Colonic mucosa (tissue), 4 donors: ENCODE results near the gene UBE2E1. TPM values are rescaled to one million over a fixed set of nuclear protein-coding genes. Genes with fewer than 3 reads are reported as not detected.

Experiments
- DNase-seq: peaks from one replicate; pipeline ENCODE4 v3.0.0-alpha.2; 2020
- H3K27ac ChIP-seq: fragments of 200-600 bp; one replicate; pipeline ENCODE4 v1.8.0; 2021
- H3K27me3 ChIP-seq: fragments of 200-600 bp; one replicate; pipeline ENCODE4 v1.8.0; 2021
- H3K36me3 ChIP-seq: fragments of 200-600 bp; one replicate; pipeline ENCODE4 v1.8.0; 2021
- H3K4me1 ChIP-seq: fragments of 200-600 bp; one replicate; pipeline ENCODE4 v1.8.0; 2021; ENCODE audit warnings: mild to moderate bottlenecking
- H3K4me3 ChIP-seq: fragments of 200-600 bp; one replicate; pipeline ENCODE4 v1.8.0; 2021
- H3K9ac ChIP-seq, 2 donors: one replicate each; pipeline ENCODE4 v1.7.0; 2013; ENCODE audit warnings: control low read depth in 2 of 2, low read depth in 2 of 2, low read length in 2 of 2
- H3K9me3 ChIP-seq: fragments of 200-600 bp; one replicate; pipeline ENCODE4 v1.8.0; 2021
- CTCF ChIP-seq: fragments of 200-600 bp; IDR thresholded peaks from one replicate; pipeline ENCODE4 v1.8.0; 2022; ENCODE audit warnings: antibody characterized with exemption, mild to moderate bottlenecking
- intact Hi-C: fragments of 100-400 bp; cut with DNase I; formaldehyde crosslinking; loops from one replicate; pipeline ENCODE4 v1.14.1; 2022
- total RNA-seq, 2 donors: library from RNA; stranded (reverse); fragmentation: NEBNext Ultra II Directional in 1 of 2; extraction: Animal tissue kit (Norgen Biotek cat#: 25700) in 1 of 2; gene quantifications; one replicate each; pipeline ENCODE4 v1.2.1, GENCODE V29; 2021
- donor health status: healthy.
- donor health status: DM: no; HTN: no; CAD: no.
- donor health status: DM: no; HTN: no; CAD: no.

UBE2E1 gene
- total RNA-seq, 2 donors from 2014 or later, result 68.6 to 81.7 TPM

GRCh38 chr3:23795096-23795495, 10.7 kb upstream of the UBE2E1 start:
- intact Hi-C loops, result no loop called here
- Histone ChIP-seq H3K4me1 (no peaks in the 10 kb centered on the region), H3K27ac (no peak overlapping the region), H3K9ac (no peak overlapping the region), H3K4me3 (no peak overlapping the region), H3K27me3 (no peaks in the 10 kb centered on the region), H3K36me3 (no peaks in the 10 kb centered on the region), H3K9me3 (no peaks in the 10 kb centered on the region)
- TF ChIP-seq CTCF, result no peak
- DNase-seq, result no peak

GRCh38 chr3:23796518-23796917, 9.2 kb upstream of the UBE2E1 start:
- no peak for DNase-seq
- no peaks in the 10 kb centered on the region for H3K36me3 ChIP-seq
- no peak overlapping the region for H3K27ac ChIP-seq
- no peaks in the 10 kb centered on the region for H3K27me3 ChIP-seq
- no peak overlapping the region for H3K4me3 ChIP-seq
- TF ChIP-seq CTCF, result no peak
- no peaks in the 10 kb centered on the region for H3K4me1 ChIP-seq
- intact Hi-C loops, result no loop called here
- H3K9ac ChIP-seq, result no peak overlapping the region
- no peaks in the 10 kb centered on the region for H3K9me3 ChIP-seq

GRCh38 chr3:23797491-23797890, 8.3 kb upstream of the UBE2E1 start:
- no peaks in the 10 kb centered on the region for H3K27me3 ChIP-seq
- H3K9ac ChIP-seq, result no peak overlapping the region
- H3K36me3 ChIP-seq, result no peaks in the 10 kb centered on the region
- intact Hi-C loops, result no loop called here
- no peak for DNase-seq
- no peaks in the 10 kb centered on the region for H3K4me1 ChIP-seq
- H3K4me3 ChIP-seq, result no peak overlapping the region
- TF ChIP-seq CTCF, result no peak
- no peaks in the 10 kb centered on the region for H3K9me3 ChIP-seq
- no peak overlapping the region for H3K27ac ChIP-seq

GRCh38 chr3:23798456-23798855, 7.3 kb upstream of the UBE2E1 start:
- no peak for DNase-seq
- no peak overlapping the region for H3K4me3 ChIP-seq
- H3K36me3 ChIP-seq, result no peaks in the 10 kb centered on the region
- H3K4me1 ChIP-seq, result no peaks in the 10 kb centered on the region
- no peaks in the 10 kb centered on the region for H3K9me3 ChIP-seq
- H3K27me3 ChIP-seq, result no peaks in the 10 kb centered on the region
- H3K27ac ChIP-seq, result no peak overlapping the region
- intact Hi-C loops, result no loop called here
- no peak for TF ChIP-seq CTCF
- H3K9ac ChIP-seq, result no peak overlapping the region

GRCh38 chr3:23798876-23799275, 6.9 kb upstream of the UBE2E1 start:
- no peak overlapping the region for H3K27ac ChIP-seq
- no peaks in the 10 kb centered on the region for H3K36me3 ChIP-seq
- H3K4me1 ChIP-seq, result no peaks in the 10 kb centered on the region

More at GRCh38 chr3:23798876-23799275, 6.9 kb upstream of the UBE2E1 start:
- no peak for DNase-seq
- Histone ChIP-seq H3K27me3 (no peaks in the 10 kb centered on the region), H3K9ac (no peak overlapping the region), H3K4me3 (no peak overlapping the region), H3K9me3 (no peaks in the 10 kb centered on the region)
- intact Hi-C loops, result no loop called here
- no peak for TF ChIP-seq CTCF
